ENCODE measurements around the gene MYD88.

Gene MYD88

GRCh38 chr3:38112378-38112761, 26.1 kb upstream of the MYD88 start:
- no peak for DNase-seq (ENCODE audit: low read depth)

GRCh38 chr3:38114052-38114874, 24.2 kb upstream of the MYD88 start:
- no peak for DNase-seq (ENCODE audit: low read depth)

DNA sequence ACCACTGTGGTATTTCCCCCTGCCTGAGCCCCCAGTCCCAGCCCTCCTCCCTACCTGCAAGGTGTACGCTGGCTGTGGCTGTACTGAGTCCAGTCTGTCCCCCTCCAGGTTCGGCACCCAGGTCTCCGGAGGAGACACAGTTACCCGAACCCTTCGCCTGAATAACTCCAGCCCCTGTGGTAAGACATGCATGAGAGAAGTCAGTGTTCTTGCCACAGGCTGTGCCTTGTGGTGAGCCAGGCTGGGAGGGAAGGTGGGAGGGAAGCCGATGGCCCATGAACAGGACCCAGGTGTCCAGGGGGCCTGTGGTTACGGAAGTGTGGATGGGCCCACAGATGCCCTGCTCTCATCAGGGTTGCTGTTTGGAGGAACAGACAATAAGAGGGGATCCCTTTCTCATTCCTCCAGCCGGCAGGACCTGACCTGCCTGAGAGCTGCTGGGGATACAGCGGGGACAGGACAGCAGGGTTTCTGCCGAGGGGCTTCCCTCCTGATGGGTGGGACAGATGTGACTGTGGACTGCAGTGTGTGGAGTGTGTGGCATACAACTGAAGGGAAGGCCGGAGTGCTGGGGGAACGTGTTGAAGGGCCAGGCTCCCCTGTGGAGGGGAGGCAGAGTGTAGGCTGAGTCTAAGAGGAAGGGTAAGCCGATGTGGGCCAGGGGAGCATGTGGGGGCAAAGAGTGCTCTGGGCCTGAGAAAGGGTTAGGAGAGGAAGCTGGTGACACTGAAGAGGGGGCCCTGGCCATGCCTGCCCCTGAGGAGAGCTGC, 23.4 kb upstream of the MYD88 start:
- DNase-seq (ENCODE audit: low read depth): no peak

- DNase-seq (ENCODE audit: low read depth): no peak
Observed at GRCh38 chr3:38115645-38116427, 22.6 kb upstream of the MYD88 start.

DNA sequence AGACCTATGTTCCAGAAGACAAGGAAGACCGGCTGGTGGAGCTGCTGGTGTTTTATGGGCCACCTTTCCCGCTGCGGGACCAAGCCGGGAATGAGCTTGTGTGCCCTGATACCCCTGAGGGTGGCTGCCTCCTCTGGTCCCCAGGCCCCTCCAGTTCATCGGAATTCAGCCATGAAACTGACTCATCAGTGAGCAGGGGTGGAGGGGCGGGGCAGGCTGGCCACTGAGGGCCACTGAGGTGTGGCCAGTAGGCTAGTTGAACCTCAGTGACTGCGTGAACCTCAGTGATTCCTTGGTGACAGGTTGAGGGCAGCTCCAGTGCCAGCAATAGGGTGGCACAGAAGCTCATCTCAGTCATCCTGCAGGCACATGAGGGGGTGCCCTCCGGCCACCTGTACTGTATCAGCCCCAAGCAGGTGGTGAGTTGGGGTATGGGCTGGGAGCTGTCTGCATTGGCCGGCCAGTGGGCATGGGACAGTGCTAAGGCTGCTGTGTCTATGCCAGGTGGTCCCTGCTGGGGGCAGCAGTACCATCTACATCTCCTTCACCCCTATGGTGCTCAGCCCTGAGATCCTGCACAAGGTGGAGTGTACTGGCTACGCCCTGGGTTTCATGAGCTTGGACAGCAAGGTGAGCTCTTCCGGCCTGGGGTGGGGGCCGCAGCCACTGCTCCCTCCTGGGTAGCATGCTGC, 21.8 kb upstream of the MYD88 start:
- no peak for DNase-seq (ENCODE audit: low read depth)

DNA sequence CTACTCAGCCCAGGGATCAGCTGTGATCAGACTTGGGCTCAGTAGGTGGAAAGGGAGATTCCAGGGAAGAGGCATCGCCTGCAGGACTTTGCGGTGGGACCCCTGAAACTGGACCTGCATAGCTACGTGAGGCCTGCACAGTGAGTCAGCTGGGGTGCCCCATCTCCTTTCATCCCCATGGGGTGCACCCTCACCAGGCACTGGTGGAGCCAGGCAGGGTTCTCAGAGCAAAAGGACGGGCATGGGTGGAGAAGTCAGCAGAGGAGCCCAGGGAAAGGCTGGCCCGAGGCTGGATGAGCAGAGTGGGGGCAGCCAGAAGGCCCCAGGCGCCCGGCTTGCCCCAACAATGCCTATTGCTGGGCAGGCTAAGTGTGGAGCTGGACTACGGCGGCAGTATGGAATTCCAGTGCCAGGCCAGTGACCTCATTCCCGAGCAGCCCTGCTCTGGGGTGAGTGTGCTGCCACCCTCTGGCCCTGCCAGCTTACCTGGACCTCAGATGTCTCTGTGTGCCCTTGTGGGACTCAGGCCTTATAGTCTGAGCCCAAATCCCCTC, 21.2 kb upstream of the MYD88 start:
- no peak for DNase-seq (ENCODE audit: low read depth)

DNA sequence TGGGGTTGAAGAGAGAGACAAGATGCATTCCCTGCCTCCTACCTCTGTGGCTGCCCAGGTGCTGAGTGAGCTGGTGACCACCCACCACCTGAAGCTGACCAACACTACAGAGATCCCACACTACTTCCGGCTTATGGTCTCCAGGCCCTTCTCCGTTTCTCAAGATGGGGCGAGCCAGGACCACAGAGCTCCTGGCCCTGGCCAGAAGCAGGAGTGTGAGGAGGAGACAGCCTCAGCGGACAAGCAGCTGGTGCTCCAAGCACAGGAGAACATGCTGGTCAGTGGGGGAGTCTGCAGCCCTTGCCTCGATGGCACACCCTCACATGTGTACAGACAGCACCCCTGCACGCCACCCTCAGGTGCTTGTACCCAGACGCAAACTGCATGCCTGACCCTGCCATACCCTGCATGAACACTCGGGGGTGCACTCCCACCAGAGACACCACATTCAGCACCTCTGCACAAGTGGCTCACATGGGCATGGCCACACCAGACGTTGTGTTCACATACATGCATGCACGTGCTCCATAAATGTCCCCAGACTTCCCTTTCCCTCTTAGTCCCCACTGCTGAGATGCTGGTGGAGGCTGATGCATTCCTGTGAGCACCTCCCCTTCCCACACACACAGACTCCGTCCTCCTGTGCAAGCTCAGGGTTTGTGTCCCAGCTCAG, 20.6 kb upstream of the MYD88 start:
- peak; percentile 16 for DNase-seq (ENCODE audit: low read depth)

- no peak for DNase-seq (ENCODE audit: low read depth)
Observed at GRCh38 chr3:38118421-38119247, 19.8 kb upstream of the MYD88 start.

GRCh38 chr3:38119248-38119544, 19.3 kb upstream of the MYD88 start:
- DNase-seq (ENCODE audit: low read depth): no peak

DNA sequence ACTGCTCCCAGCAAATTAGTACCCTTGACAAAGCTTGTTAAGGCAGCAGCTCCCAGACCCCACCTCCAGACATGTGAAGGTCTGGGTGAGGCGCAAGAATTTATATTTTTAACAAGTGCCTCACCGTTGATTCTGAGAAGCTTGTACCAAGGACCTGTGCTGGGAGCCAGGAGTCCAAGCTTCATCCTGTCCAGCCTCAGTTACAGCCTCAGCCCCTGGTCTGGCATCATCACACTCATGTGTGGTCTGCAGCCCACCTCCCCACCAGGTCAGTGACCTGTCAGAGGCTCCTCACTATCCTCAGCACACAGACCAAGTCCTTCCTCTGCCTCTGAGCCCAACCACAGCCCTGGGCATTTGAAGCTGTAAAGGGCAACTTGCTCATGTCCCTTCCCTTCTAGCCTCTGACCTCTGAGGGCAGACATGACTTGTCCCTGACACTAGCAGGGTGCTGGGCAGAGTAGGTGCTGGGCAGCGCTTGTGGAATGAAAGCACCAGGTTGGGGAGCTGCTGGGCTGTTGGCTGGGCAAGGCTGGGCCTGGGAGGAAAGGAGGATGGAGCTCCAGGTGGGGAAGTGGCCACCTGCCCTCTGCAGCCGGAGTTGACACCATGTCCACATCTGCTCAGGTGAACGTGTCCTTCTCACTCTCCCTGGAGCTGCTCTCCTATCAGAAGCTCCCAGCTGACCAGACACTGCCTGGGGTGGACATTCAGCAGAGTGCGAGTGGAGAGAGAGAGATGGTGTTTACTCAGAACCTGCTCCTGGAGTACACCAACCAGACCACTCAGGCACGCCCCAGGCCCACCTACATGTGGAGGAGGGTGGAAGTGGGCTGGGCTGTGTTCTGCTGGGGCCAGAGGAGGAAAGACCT, 18.4 kb upstream of the MYD88 start:
- DNase-seq (ENCODE audit: low read depth): no peak

- no peak for DNase-seq (ENCODE audit: low read depth)
Observed at GRCh38 chr3:38120693-38121450, 17.6 kb upstream of the MYD88 start.

GRCh38 chr3:38121451-38121831, 17.0 kb upstream of the MYD88 start:
- DNase-seq (ENCODE audit: low read depth): no peak

DNA sequence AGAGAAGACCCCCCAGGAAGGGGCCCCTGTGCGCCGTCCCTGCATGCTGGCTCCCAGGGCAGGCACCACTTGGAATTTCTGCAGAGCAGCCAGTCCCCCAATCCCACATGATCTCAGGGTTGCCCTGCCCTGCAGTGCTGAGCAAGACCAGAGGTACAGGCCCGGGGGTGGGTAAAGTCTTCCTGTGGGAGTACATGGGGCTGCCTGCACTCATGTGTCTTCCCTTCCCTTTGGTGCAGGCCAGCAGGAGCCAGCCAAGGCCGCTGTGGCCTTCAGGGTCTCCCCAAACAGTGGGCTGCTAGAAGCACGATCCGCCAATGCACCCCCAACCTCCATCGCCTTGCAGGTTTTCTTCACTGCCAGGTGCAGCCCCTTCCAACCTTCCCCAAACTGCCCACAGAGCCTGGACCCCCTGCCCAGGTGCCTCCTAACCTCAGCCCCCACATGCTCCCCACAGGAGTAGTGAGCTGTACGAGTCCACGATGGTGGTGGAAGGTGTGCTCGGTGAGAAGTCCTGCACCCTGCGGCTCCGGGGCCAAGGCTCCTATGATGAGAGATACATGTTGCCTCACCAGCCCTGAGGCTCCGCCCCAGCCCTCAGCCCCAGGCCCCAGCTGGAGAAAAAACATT, 16.5 kb upstream of the MYD88 start:
- no peak for DNase-seq (ENCODE audit: low read depth)

DNA sequence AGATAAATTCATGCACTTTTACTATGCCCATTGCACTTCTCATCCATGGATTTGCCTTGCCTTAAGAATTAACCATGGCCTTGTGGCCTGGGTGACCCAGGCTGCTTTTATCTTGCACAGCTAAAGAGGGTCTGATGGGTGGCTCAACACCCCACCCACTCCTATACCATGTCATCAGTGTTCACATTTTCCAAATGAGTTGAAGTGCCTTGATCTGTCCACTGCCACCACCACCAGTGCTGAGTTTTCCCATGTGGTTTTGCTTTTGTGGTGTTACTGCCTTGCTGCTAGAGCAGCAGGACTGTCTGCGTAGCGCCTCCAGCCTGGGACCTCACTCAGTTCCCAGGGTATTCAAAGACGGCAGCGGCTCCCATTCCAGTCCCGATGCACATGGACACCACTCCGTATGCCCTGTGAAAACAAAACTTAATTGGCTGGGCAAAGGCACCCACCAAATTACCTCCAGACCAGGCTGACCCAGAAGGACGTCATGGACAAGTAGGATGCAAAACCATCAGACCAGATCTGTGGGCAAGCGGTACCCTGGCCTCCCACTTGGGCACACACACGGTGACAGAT, 15.7 kb upstream of the MYD88 start:
- DNase-seq (ENCODE audit: low read depth): no peak

GRCh38 chr3:38124324-38125122, 13.9 kb upstream of the MYD88 start:
- no peak for DNase-seq (ENCODE audit: low read depth)

DNA sequence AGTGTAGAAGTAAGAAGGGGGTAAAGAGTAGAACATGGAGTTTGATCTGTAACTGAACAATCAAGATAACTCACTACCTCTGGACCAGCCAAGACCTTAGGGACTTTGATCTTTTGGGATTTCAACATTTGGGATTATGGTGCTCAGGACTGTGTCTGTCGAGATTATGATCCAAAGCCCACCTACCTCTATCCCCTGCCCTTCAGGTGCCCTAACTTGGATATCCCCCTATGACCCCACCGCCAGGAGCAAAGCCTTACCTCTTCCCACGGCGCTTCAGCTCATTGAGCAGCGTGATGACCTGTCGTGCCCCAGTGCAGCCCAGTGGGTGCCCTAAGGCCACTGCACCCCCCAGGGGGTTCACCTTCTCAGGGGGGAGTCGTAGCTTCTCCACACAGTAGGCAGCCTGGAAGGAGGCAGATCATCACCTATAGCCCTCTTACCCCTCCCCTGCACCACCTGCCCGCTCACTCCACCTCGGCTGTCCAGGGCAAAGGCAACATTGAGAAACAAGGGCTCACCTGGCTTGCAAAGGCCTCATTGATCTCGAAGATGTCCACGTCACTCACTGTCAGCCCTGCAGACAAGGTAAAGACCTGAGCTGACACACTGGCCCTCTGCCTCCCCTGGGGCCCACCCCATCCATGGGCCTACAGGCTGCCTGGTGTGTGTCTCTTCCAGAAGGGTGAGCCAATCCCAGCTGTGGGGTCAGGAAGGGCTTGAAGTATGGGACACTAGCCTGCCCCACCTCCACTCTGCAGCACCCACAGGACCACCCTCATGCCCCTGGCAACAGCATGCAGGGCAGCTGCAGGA, 12.9 kb upstream of the MYD88 start:
- no peak for DNase-seq (ENCODE audit: low read depth)

All from fibroblast of the conjunctiva (primary cell).